Endothelial cell of umbilical vein (primary cell): Measurements from ENCODE around the gene RAB2B.

Source experiments
- GATA2 ChIP-seq: IDR thresholded peaks from 2 replicates; pipeline ENCODE4 v1.7.0; 2011; ENCODE audit warnings: low read depth, mild to moderate bottlenecking, moderate library complexity, mixed read lengths, low read length; ENCODE audit not compliant: insufficient read length, insufficient read depth
- JUN ChIP-seq: IDR thresholded peaks from 2 replicates; pipeline ENCODE4 v1.6.1; 2011; ENCODE audit warnings: borderline replicate concordance, low read depth; ENCODE audit not compliant: insufficient read length, insufficient read depth
- POLR2A ChIP-seq: IDR thresholded peaks from 2 replicates; pipeline ENCODE4 v1.6.1; 2012; ENCODE audit warnings: low read depth, mild to moderate bottlenecking, control low read depth, low read length
- POLR2AphosphoS5 ChIP-seq: IDR thresholded peaks from 2 replicates; pipeline ENCODE4 v1.6.1; 2012; ENCODE audit warnings: low read depth, mild to moderate bottlenecking, control low read depth, low read length, moderate library complexity; ENCODE audit not compliant: insufficient read depth
- TF ChIP-seq, protein P1 (sequence below), 2 donors: IDR thresholded peaks; 1 replicate in 1 of 2; 2 replicates in 1 of 2; pipeline ENCODE4 v1.5.1; 2011; ENCODE audit warnings: low read length in 2 of 2, mild to moderate bottlenecking in 2 of 2, moderate library complexity in 2 of 2, control low read depth in 1 of 2, inconsistent platforms in 1 of 2, low read depth in 1 of 2; ENCODE audit not compliant: insufficient read depth in 1 of 2; ENCODE audit errors: extremely low read depth in 1 of 2

DNA sequence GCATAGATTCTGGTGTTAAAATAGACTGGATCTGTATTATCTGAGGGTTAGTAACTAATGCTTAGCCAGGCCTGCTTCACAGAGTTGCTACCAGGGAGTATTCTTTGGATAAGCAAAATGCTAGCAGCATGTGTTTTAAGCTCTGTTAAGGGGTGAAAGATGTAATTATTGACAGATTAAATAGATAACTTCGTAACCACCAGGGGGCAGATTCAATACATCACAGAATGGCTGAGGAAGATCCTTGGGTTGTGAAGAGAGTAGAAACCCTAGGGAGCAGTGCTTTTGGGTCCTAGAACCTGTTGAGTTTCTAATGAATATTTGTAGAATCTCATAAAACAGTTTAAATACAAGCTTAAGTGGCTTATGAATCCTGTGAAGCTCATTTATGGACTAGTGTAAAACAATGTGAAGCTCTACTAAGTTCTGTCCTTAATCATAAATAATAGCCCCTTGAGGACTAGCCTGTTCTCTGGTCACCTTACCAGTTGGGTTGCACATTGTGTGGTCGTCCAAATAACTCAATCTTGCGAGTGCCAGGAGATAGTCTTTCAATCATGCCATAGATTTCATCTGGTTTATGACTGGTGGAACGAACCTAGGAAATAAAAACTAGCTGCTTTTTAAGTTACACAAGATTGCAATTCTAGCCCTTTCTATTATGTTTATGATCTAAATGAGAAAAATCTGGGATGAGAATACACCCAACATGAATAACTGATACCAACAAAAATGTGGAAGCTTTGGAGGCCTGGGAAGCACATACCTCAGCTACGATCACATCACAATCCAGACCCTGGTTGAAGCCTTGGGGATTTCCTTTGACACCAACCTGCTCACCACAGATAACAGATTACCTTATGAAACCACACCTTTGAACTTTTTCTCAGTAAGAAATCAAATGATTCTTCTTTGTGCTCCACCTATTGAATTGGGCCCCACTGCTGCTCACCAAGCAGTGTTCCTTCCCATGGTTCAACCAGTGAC, 22.1 kb upstream of the RAB2B start:
- TF ChIP-seq POLR2A, result peak; percentile 10
- TF ChIP-seq JUN, result no peak
- TF ChIP-seq POLR2AphosphoS5, result no peak
- TF ChIP-seq, protein P1, sequence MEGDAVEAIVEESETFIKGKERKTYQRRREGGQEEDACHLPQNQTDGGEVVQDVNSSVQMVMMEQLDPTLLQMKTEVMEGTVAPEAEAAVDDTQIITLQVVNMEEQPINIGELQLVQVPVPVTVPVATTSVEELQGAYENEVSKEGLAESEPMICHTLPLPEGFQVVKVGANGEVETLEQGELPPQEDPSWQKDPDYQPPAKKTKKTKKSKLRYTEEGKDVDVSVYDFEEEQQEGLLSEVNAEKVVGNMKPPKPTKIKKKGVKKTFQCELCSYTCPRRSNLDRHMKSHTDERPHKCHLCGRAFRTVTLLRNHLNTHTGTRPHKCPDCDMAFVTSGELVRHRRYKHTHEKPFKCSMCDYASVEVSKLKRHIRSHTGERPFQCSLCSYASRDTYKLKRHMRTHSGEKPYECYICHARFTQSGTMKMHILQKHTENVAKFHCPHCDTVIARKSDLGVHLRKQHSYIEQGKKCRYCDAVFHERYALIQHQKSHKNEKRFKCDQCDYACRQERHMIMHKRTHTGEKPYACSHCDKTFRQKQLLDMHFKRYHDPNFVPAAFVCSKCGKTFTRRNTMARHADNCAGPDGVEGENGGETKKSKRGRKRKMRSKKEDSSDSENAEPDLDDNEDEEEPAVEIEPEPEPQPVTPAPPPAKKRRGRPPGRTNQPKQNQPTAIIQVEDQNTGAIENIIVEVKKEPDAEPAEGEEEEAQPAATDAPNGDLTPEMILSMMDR (IDR thresholded peaks at IDR 0.05; ENCODE audit: extremely low read depth in 1 of 2, insufficient read depth in 1 of 2, low read depth in 1 of 2, low read length in 2 of 2), result peak; percentile 34 to 42
- no peak for TF ChIP-seq GATA2
